ENCODE measurements around the gene ARNT2.

The ARNT2 gene

DNA sequence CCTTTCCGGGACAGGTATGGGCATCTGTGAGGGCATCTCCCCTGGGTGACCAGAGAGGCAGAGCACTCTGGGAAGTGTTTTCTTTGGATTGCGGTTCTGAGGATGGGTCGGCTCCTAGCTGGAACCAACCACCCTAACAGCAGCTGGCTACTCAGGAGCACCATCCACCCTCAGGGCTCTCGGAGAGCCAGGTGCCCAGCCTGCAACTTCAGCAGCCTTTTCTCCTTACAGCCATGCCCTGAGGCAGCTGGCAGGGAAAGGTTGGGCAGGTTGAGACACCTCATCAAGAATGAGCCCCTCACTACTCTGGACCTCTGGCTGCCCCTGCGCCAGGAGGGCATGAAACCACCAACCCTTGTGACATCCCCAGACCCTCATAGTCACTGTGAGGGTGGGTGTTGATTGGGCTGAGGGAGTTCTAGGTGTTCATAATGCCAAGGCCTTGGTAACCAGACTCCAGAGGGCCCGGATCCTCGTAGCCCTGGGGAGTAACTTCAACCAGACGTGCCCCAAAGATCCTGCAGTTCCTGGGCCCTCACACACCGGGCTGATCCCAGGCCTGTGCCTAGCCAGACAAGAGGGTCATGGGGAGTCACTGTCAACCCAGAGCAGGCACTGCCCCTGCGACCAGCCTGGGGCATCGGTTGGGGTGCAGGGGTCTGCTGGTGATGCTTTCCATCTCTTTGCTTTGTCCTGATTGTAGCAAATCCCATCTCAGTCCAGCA lies 176.5 kb downstream of the ARNT2 start:
- Histone ChIP-seq H3K9me3 (ENCODE audit: control insufficient read depth, low read length) (no peaks in the 10 kb centered on the region), H3K4me3 (ENCODE audit: low read length) (no peak overlapping the region), H3K4me1 (ENCODE audit: control insufficient read depth, insufficient read depth, low read length) (peaks cover 21% of the 10 kb centered on the region), H3K36me3 (ENCODE audit: control insufficient read depth, insufficient read depth, low read length) (no peaks in the 10 kb centered on the region), H3K27me3 (ENCODE audit: control insufficient read depth, insufficient read depth, low read length) (no peaks in the 10 kb centered on the region), H3K9ac (ENCODE audit: low read length) (no peak overlapping the region)

GRCh38 chr15:80581976-80582375 lies 177.8 kb downstream of the ARNT2 start:
- no peaks in the 10 kb centered on the region for H3K36me3 ChIP-seq (ENCODE audit: control insufficient read depth, insufficient read depth, low read length)
- H3K4me1 ChIP-seq (ENCODE audit: control insufficient read depth, insufficient read depth, low read length), result peaks cover 30% of the 10 kb centered on the region
- H3K9me3 ChIP-seq (ENCODE audit: control insufficient read depth, low read length), result no peaks in the 10 kb centered on the region
- H3K27me3 ChIP-seq (ENCODE audit: control insufficient read depth, insufficient read depth, low read length), result no peaks in the 10 kb centered on the region
- H3K9ac ChIP-seq (ENCODE audit: low read length), result no peak overlapping the region
- no peak overlapping the region for H3K4me3 ChIP-seq (ENCODE audit: low read length)

GRCh38 chr15:80582816-80583423 lies 178.7 kb downstream of the ARNT2 start:
- no peaks in the 10 kb centered on the region for H3K36me3 ChIP-seq (ENCODE audit: control insufficient read depth, insufficient read depth, low read length)
- peaks cover 39% of the 10 kb centered on the region for H3K4me1 ChIP-seq (ENCODE audit: control insufficient read depth, insufficient read depth, low read length)
- H3K4me3 ChIP-seq (ENCODE audit: low read length), result no peak overlapping the region
- no peaks in the 10 kb centered on the region for H3K27me3 ChIP-seq (ENCODE audit: control insufficient read depth, insufficient read depth, low read length)
- no peak overlapping the region for H3K9ac ChIP-seq (ENCODE audit: low read length)
- no peaks in the 10 kb centered on the region for H3K9me3 ChIP-seq (ENCODE audit: control insufficient read depth, low read length)

DNA sequence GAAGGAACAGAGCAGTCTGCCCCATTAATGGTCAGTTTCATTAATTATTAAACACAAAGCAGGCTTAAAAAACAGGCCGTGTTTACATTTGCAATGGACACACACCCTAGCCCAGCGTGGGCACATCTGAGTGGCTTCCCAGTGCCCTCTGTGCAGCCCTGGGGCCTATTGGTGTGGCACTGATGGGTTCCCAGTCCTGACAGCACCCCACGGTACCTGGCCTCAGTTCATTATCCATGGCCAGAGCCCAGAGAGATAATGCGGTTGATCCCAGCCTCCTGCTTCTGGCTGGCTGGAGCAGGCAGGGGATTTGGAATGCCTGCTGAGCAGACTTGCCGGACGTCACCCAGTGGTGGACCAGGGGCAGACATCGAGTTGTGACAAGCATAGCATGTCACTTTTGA lies 180.4 kb downstream of the ARNT2 start:
- peak overlapping the region; percentile 11 for H3K9ac ChIP-seq (ENCODE audit: low read length)
- H3K4me3 ChIP-seq (ENCODE audit: low read length), result no peak overlapping the region
- H3K36me3 ChIP-seq (ENCODE audit: control insufficient read depth, insufficient read depth, low read length), result no peaks in the 10 kb centered on the region
- H3K4me1 ChIP-seq (ENCODE audit: control insufficient read depth, insufficient read depth, low read length), result peaks cover 53% of the 10 kb centered on the region
- H3K27me3 ChIP-seq (ENCODE audit: control insufficient read depth, insufficient read depth, low read length), result no peaks in the 10 kb centered on the region
- H3K9me3 ChIP-seq (ENCODE audit: control insufficient read depth, low read length), result no peaks in the 10 kb centered on the region

- Histone ChIP-seq H3K36me3 (ENCODE audit: control insufficient read depth, insufficient read depth, low read length) (no peaks in the 10 kb centered on the region), H3K4me1 (ENCODE audit: control insufficient read depth, insufficient read depth, low read length) (peaks cover 57% of the 10 kb centered on the region), H3K27me3 (ENCODE audit: control insufficient read depth, insufficient read depth, low read length) (no peaks in the 10 kb centered on the region), H3K9me3 (ENCODE audit: control insufficient read depth, low read length) (no peaks in the 10 kb centered on the region), H3K4me3 (ENCODE audit: low read length) (no peak overlapping the region), H3K9ac (ENCODE audit: low read length) (no peak overlapping the region)
These were observed 180.9 kb downstream of the ARNT2 start for GRCh38 chr15:80584973-80585525.

DNA sequence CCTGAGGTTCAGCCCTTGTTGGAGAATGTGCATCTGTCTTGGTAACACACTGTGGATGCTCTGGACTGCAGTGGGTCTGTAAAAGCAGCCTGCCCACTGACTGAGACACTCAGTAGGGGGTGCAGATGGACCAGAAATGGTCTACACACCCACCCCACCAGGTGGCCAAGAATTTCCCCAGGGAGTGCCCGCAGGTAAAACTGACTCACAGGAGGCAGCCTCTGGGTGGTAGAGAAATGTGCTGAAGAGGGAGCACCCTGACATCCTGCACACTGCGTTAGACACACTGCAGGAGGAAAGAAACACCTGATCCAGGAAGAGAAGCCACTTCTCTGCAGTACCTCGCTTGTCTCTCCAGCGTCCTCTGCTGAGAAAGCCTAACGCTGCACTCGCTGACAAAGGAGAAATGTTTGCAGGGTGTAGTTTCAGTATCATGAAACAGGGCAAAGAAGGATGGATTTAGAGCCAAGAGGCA lies 181.4 kb downstream of the ARNT2 start:
- Histone ChIP-seq H3K4me3 (ENCODE audit: low read length) (no peak overlapping the region), H3K9ac (ENCODE audit: low read length) (no peak overlapping the region), H3K4me1 (ENCODE audit: control insufficient read depth, insufficient read depth, low read length) (peaks cover 57% of the 10 kb centered on the region), H3K9me3 (ENCODE audit: control insufficient read depth, low read length) (no peaks in the 10 kb centered on the region), H3K36me3 (ENCODE audit: control insufficient read depth, insufficient read depth, low read length) (no peaks in the 10 kb centered on the region), H3K27me3 (ENCODE audit: control insufficient read depth, insufficient read depth, low read length) (no peaks in the 10 kb centered on the region)

DNA sequence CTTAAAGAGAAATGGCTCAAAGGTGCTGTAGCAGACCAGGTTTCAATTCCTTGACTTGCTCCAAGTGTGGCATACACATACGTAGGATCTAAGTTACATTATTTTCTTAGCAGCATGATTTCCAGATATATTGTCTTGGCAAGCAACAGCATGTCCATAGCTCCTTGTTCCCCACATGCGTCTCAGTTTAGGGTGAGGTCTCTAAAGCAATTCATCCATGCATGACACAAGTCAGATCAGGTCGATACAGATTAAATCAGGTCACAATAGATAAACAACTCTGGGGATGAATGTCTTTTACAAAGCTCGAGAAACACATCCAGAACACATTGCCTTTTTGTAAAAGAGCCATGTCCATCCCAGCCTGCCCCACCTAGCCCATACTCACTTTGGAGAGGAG lies 182.0 kb downstream of the ARNT2 start:
- no peaks in the 10 kb centered on the region for H3K9me3 ChIP-seq (ENCODE audit: control insufficient read depth, low read length)
- no peak overlapping the region for H3K9ac ChIP-seq (ENCODE audit: low read length)
- peaks cover 57% of the 10 kb centered on the region for H3K4me1 ChIP-seq (ENCODE audit: control insufficient read depth, insufficient read depth, low read length)
- H3K36me3 ChIP-seq (ENCODE audit: control insufficient read depth, insufficient read depth, low read length), result no peaks in the 10 kb centered on the region
- no peaks in the 10 kb centered on the region for H3K27me3 ChIP-seq (ENCODE audit: control insufficient read depth, insufficient read depth, low read length)
- H3K4me3 ChIP-seq (ENCODE audit: low read length), result no peak overlapping the region

GRCh38 chr15:80587007-80587406 lies 182.8 kb downstream of the ARNT2 start:
- no peak overlapping the region for H3K9ac ChIP-seq (ENCODE audit: low read length)
- no peaks in the 10 kb centered on the region for H3K36me3 ChIP-seq (ENCODE audit: control insufficient read depth, insufficient read depth, low read length)
- no peaks in the 10 kb centered on the region for H3K27me3 ChIP-seq (ENCODE audit: control insufficient read depth, insufficient read depth, low read length)
- peaks cover 57% of the 10 kb centered on the region for H3K4me1 ChIP-seq (ENCODE audit: control insufficient read depth, insufficient read depth, low read length)
- no peaks in the 10 kb centered on the region for H3K9me3 ChIP-seq (ENCODE audit: control insufficient read depth, low read length)
- no peak overlapping the region for H3K4me3 ChIP-seq (ENCODE audit: low read length)

GRCh38 chr15:80587816-80588456 lies 183.8 kb downstream of the ARNT2 start:
- no peaks in the 10 kb centered on the region for H3K36me3 ChIP-seq (ENCODE audit: control insufficient read depth, insufficient read depth, low read length)
- H3K9me3 ChIP-seq (ENCODE audit: control insufficient read depth, low read length), result no peaks in the 10 kb centered on the region
- H3K4me3 ChIP-seq (ENCODE audit: low read length), result no peak overlapping the region
- peak overlapping the region; percentile 24 for H3K9ac ChIP-seq (ENCODE audit: low read length)
- H3K27me3 ChIP-seq (ENCODE audit: control insufficient read depth, insufficient read depth, low read length), result no peaks in the 10 kb centered on the region
- peaks cover 57% of the 10 kb centered on the region for H3K4me1 ChIP-seq (ENCODE audit: control insufficient read depth, insufficient read depth, low read length)

DNA sequence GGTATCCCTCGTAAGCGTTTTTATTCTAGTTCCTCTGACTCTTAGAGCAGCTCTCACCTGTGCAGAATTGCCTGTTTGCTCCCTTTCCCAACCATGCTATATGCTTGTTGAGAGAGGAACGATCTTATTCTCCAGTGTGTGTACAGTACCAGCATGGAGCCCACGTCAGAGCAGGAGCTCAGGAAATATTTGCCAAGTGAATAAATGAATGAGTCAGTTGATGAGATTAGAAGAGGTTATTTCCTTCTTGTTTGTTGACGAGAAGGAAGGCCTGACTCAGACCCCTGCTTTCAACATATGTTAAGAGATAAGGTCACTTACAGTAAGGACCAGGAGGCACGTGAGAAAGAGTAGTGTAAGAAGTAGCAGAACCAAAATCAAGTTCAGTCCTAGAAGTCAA lies 184.6 kb downstream of the ARNT2 start:
- H3K36me3 ChIP-seq (ENCODE audit: control insufficient read depth, insufficient read depth, low read length), result no peaks in the 10 kb centered on the region
- peak overlapping the region; percentile 24 for H3K9ac ChIP-seq (ENCODE audit: low read length)
- no peaks in the 10 kb centered on the region for H3K9me3 ChIP-seq (ENCODE audit: control insufficient read depth, low read length)
- H3K4me3 ChIP-seq (ENCODE audit: low read length), result no peak overlapping the region
- H3K27me3 ChIP-seq (ENCODE audit: control insufficient read depth, insufficient read depth, low read length), result no peaks in the 10 kb centered on the region
- H3K4me1 ChIP-seq (ENCODE audit: control insufficient read depth, insufficient read depth, low read length), result peaks cover 55% of the 10 kb centered on the region

- Histone ChIP-seq H3K4me3 (ENCODE audit: low read length) (no peak overlapping the region), H3K27me3 (ENCODE audit: control insufficient read depth, insufficient read depth, low read length) (no peaks in the 10 kb centered on the region), H3K9ac (ENCODE audit: low read length) (no peak overlapping the region), H3K9me3 (ENCODE audit: control insufficient read depth, low read length) (no peaks in the 10 kb centered on the region), H3K36me3 (ENCODE audit: control insufficient read depth, insufficient read depth, low read length) (no peaks in the 10 kb centered on the region), H3K4me1 (ENCODE audit: control insufficient read depth, insufficient read depth, low read length) (peaks cover 49% of the 10 kb centered on the region)
These were observed 186.7 kb downstream of the ARNT2 start for GRCh38 chr15:80590761-80591355.

- H3K4me3 ChIP-seq (ENCODE audit: low read length), result no peak overlapping the region
- no peaks in the 10 kb centered on the region for H3K9me3 ChIP-seq (ENCODE audit: control insufficient read depth, low read length)
- H3K4me1 ChIP-seq (ENCODE audit: control insufficient read depth, insufficient read depth, low read length), result peaks cover 49% of the 10 kb centered on the region
- no peaks in the 10 kb centered on the region for H3K27me3 ChIP-seq (ENCODE audit: control insufficient read depth, insufficient read depth, low read length)
- no peak overlapping the region for H3K9ac ChIP-seq (ENCODE audit: low read length)
- no peaks in the 10 kb centered on the region for H3K36me3 ChIP-seq (ENCODE audit: control insufficient read depth, insufficient read depth, low read length)
These were observed 187.3 kb downstream of the ARNT2 start for GRCh38 chr15:80591471-80591870.
